K562 (cell line): ENCODE measurements around the gene HBM. TPM values are rescaled to one million over a fixed set of nuclear protein-coding genes. Genes with fewer than 3 reads are reported as not detected.
A peak's percentile ranks its signal among the peaks of the same experiment; 100 is the strongest.

Experiments used
- ATAC-seq: fragments of 200-7000 bp; cut with Tn5 transposase; 3 replicates; pipeline ENCODE4 v1.9.1; 2020; ENCODE audit warnings: moderate library complexity
- BruUV-seq: library from RNA; stranded (reverse); fragments of 400-500 nt; replicated peaks from 2 replicates; lab custom pipeline; 2021; lab: Mats Ljungman, UMichigan
- CTCF ChIA-PET: fragments of 300-600 bp; formaldehyde crosslinking; extraction: SDS; loops from one replicate; lab custom pipeline; 2021; ENCODE audit warnings: low intra/inter-chr PET ratio; lab: Yijun Ruan, JAX
- POLR2A ChIA-PET: fragments of 300-600, 350-650 bp; sonication (Branson Sonifier 250); formaldehyde crosslinking; extraction: SDS; loops from one replicate; lab custom pipeline; 2021; ENCODE audit warnings: antibody characterized with exemption, inconsistent platforms; lab: Yijun Ruan, JAX
- DNase-seq, 4 experiments: peaks; one replicate each; pipeline versions ENCODE4 v3.0.0 to v3.0.0-alpha.2; 2011 to 2018; ENCODE audit warnings: low spot score in 3 of 4, mixed read lengths in 3 of 4; ENCODE audit errors: extremely low read depth in 1 of 4
- FAIRE-seq: peaks from 2 replicates; lab custom pipeline; 2011; peaks lifted over from hg19 to GRCh38; lab: Jason Lieb, UNC
- H2AFZ ChIP-seq: 2 replicates; pipeline ENCODE4 v1.6.0; 2011; ENCODE audit warnings: low read depth, low read length, control low read depth, inconsistent platforms
- H3K27ac ChIP-seq: fragments of 200-600 bp; 3 replicates; pipeline ENCODE4 v1.8.0; 2011; ENCODE audit warnings: low read depth, mild to moderate bottlenecking, control low read depth, inconsistent platforms, low read length, moderate library complexity, mixed read lengths; ENCODE audit errors: extremely low read depth
- H3K27me3 ChIP-seq, 2 experiments: fragments of 300-600 bp in 1 of 2; 2 replicates in 1 of 2; 3 replicates in 1 of 2; pipeline versions ENCODE4 v1.6.0 to v1.8.0; 2011; ENCODE audit warnings: inconsistent platforms in 2 of 2, low read length in 2 of 2, mild to moderate bottlenecking in 1 of 2, mixed read lengths in 1 of 2, moderate library complexity in 1 of 2; ENCODE audit not compliant: control insufficient read depth in 2 of 2, insufficient read depth in 2 of 2
- H3K36me3 ChIP-seq: fragments of 300-600 bp; 3 replicates; pipeline ENCODE4 v1.8.0; 2011; ENCODE audit warnings: mild to moderate bottlenecking, low read length, inconsistent platforms; ENCODE audit not compliant: control insufficient read depth, insufficient read depth
- H3K4me1 ChIP-seq, 2 experiments: fragments of 200-600 bp in 1 of 2; replicated peaks in 1 of 2; 2 replicates in 1 of 2; 3 replicates in 1 of 2; pipeline versions ENCODE4 v1.5.1 to v1.8.0; 2011; ENCODE audit warnings: inconsistent platforms in 2 of 2, low read length in 2 of 2, mild to moderate bottlenecking in 1 of 2, mixed read lengths in 1 of 2, moderate library complexity in 1 of 2; ENCODE audit not compliant: control insufficient read depth in 2 of 2, insufficient read depth in 2 of 2
- H3K4me2 ChIP-seq: 2 replicates; pipeline ENCODE4 v1.6.1; 2011; ENCODE audit warnings: low read length, control low read depth, inconsistent platforms, mixed read lengths; ENCODE audit not compliant: insufficient read depth
- H3K4me3 ChIP-seq: fragments of 200-600 bp; sonication (generic), shearing (Covaris generic); 2 replicates; pipeline ENCODE4 v1.5.1; 2016; ENCODE audit warnings: control low read depth, inconsistent platforms
- H3K79me2 ChIP-seq: fragments of 200-600 bp; 3 replicates; pipeline ENCODE4 v1.8.0; 2011; ENCODE audit warnings: low read length, inconsistent platforms; ENCODE audit not compliant: control insufficient read depth, insufficient read depth
- H3K9ac ChIP-seq, 2 experiments: 2 replicates each; pipeline versions ENCODE4 v1.6.0 to v1.6.1; 2011; ENCODE audit warnings: low read depth in 2 of 2, low read length in 2 of 2, control low read depth in 1 of 2, inconsistent platforms in 1 of 2, mild to moderate bottlenecking in 1 of 2, mixed read lengths in 1 of 2; ENCODE audit not compliant: insufficient read depth in 1 of 2
- H3K9me1 ChIP-seq: one replicate; pipeline ENCODE4 v1.6.0; 2011; ENCODE audit warnings: inconsistent platforms, mild to moderate bottlenecking, low read length, moderate library complexity; ENCODE audit not compliant: control insufficient read depth, insufficient read depth
- H3K9me3 ChIP-seq: replicated peaks from 2 replicates; pipeline ENCODE4 v1.5.1; 2011; ENCODE audit warnings: low read depth, low read length, inconsistent platforms; ENCODE audit not compliant: control insufficient read depth, insufficient read depth
- H4K20me1 ChIP-seq: replicated peaks from 2 replicates; pipeline ENCODE4 v1.6.1; 2011; ENCODE audit warnings: low read length, inconsistent platforms, mixed read lengths; ENCODE audit not compliant: control insufficient read depth, insufficient read depth
- ADNP ChIP-seq: fragments of 200-800 bp; sonication (Bioruptor generic); IDR thresholded peaks from 2 replicates; pipeline ENCODE4 v1.6.1; 2016; ENCODE audit warnings: missing genetic modification characterization, missing compliant biosample characterization
- ATF1 ChIP-seq, 2 experiments: fragments of 450-650 bp in 1 of 2; IDR thresholded peaks; 2 replicates each; pipeline ENCODE4 v1.6.1; 2016; ENCODE audit warnings: missing compliant biosample characterization in 1 of 2, missing genetic modification characterization in 1 of 2
- ATF7 ChIP-seq: fragments of 450-650 bp; IDR thresholded peaks from 2 replicates; pipeline ENCODE4 v1.7.1; 2014; ENCODE audit warnings: mild to moderate bottlenecking, moderate library complexity
- CBFA2T2 ChIP-seq: fragments of 450-650 bp; conservative IDR thresholded peaks from 2 replicates; pipeline ENCODE4 v1.6.1; 2017; ENCODE audit warnings: mild to moderate bottlenecking
- CBFA2T3 ChIP-seq: fragments of 450-650 bp; IDR thresholded peaks from 2 replicates; pipeline ENCODE4 v1.6.1; 2017
- CEBPG ChIP-seq, 3 experiments: fragments of 200-800 bp in 1 of 3; sonication (Bioruptor generic) in 1 of 3; sonication (generic) in 1 of 3; formaldehyde crosslinking in 1 of 3; IDR thresholded peaks in 2 of 3; conservative IDR thresholded peaks in 1 of 3; 2 replicates each; pipeline versions ENCODE4 v1.6.1 to v1.8.0; 2016 to 2022; ENCODE audit warnings: missing compliant biosample characterization in 2 of 3, missing genetic modification characterization in 2 of 3, mild to moderate bottlenecking in 1 of 3, missing genetic modification reagents in 1 of 3
- DACH1 ChIP-seq: fragments of 450-650 bp; IDR thresholded peaks from 2 replicates; pipeline ENCODE4 v1.6.1; 2018; ENCODE audit not compliant: partially characterized antibody
- DMBX1 ChIP-seq: fragments of 250-450 bp; sonication (Bioruptor Pico); IDR thresholded peaks from 2 replicates; pipeline ENCODE4 v1.8.0; 2022; ENCODE audit warnings: inconsistent platforms, mild to moderate bottlenecking, moderate library complexity, borderline replicate concordance
- HDAC2 ChIP-seq: fragments of 450-650 bp; IDR thresholded peaks from 2 replicates; pipeline ENCODE4 v1.6.1; 2016; ENCODE audit warnings: mild to moderate bottlenecking
- HSF4 ChIP-seq: fragments of 250-450 bp; sonication (Bioruptor Pico); IDR thresholded peaks from 2 replicates; pipeline ENCODE4 v2.1.2; 2022; ENCODE audit warnings: mild to moderate bottlenecking, moderate library complexity, borderline replicate concordance
- PYGO2 ChIP-seq: fragments of 450-650 bp; IDR thresholded peaks from 2 replicates; pipeline ENCODE4 v1.6.1; 2016; ENCODE audit warnings: mild to moderate bottlenecking, missing genetic modification characterization, moderate library complexity, missing compliant biosample characterization
- SMAD4 ChIP-seq: fragments of 250-450 bp; sonication (Bioruptor Pico); conservative IDR thresholded peaks from 2 replicates; pipeline ENCODE4 v1.8.0; 2021; ENCODE audit warnings: inconsistent platforms, mild to moderate bottlenecking, moderate library complexity
- SOX6 ChIP-seq: fragments of 450-650 bp; IDR thresholded peaks from 2 replicates; pipeline ENCODE4 v1.6.1; 2014; ENCODE audit warnings: mild to moderate bottlenecking
- TGIF2 ChIP-seq: sonication (generic); formaldehyde crosslinking; IDR thresholded peaks from 2 replicates; pipeline ENCODE4 v1.8.1; 2022; ENCODE audit warnings: mild to moderate bottlenecking, missing genetic modification reagents, moderate library complexity
- ZBTB17 ChIP-seq: fragments of 450-650 bp; formaldehyde crosslinking; IDR thresholded peaks from 2 replicates; pipeline ENCODE4 v1.4.0; 2020; ENCODE audit warnings: mild to moderate bottlenecking
- ZEB2 ChIP-seq: fragments of 450-650 bp; IDR thresholded peaks from 2 replicates; pipeline ENCODE4 v1.6.1; 2016
- WGBS: fragments of 100-300 bp; shearing (Covaris generic); methylation state at CpG from one replicate; pipeline ENCODE4 v1.1.6; 2016; ENCODE audit warnings: low coverage, mixed read lengths; ENCODE audit not compliant: insufficient coverage; ENCODE audit errors: missing lambda C conversion rate; 5-methylcytosine and 5-hydroxymethylcytosine counted together
- in situ Hi-C: fragments of 300-500 bp; cut with MboI; formaldehyde crosslinking; loops from 4 replicates; pipeline ENCODE4 v1.15.0; 2018; ENCODE audit warnings: inconsistent platforms, mixed read lengths
- intact Hi-C: fragments of 100-400 bp; cut with micrococcal nuclease; formaldehyde crosslinking; loops from 2 replicates; pipeline ENCODE4 v1.14.2; 2022
- polyA plus RNA-seq, 8 experiments: library from polyadenylated mRNA; depleted of rRNA in 4 of 8; stranded (reverse) in 5 of 8; unstranded in 3 of 8; fragments of >200 nt; fragmentation: Nextera tagmentation in 2 of 8; fragmentation: Illumina TruSeq in 1 of 8; extraction: Ambion mirVana in 2 of 8; extraction: Trizol in 1 of 8; gene quantifications; 2 replicates each; pipeline versions ENCODE4 v1.2.1 to v1.2.3, GENCODE V29; 2011 to 2014; ENCODE audit warnings: inconsistent platforms in 1 of 8, missing spikeins in 1 of 8
- total RNA-seq, 7 experiments: library from RNA; depleted of rRNA in 6 of 7; stranded (reverse); fragments of >200 nt in 6 of 7; fragmentation: Illumina TruSeq in 2 of 7; extraction: Trizol in 2 of 7; gene quantifications; 2 replicates each; pipeline versions ENCODE4 v1.2.1 to v1.2.3, GENCODE V29; 2011 to 2021; ENCODE audit warnings: low replicate concordance in 1 of 7
- TF ChIP-seq, protein P1 (sequence below): sonication (generic); formaldehyde crosslinking; IDR thresholded peaks from 2 replicates; pipeline ENCODE4 v1.8.1; 2023; ENCODE audit warnings: missing genetic modification reagents, mild to moderate bottlenecking, borderline replicate concordance
- TF ChIP-seq, protein P2 (sequence below): fragments of 450-650 bp; formaldehyde crosslinking; IDR thresholded peaks from 2 replicates; pipeline ENCODE4 v1.4.0; 2020; ENCODE audit warnings: mild to moderate bottlenecking, moderate library complexity

Gene HBM
- total and polyA plus RNA-seq, 9 of the 15 experiments (the other 6 are each of a cell fraction or from before 2014, with no cell fraction given) = not detected

- intact Hi-C loops = no loop called here
- Histone ChIP-seq H2AFZ (peak overlapping the region; percentile 79), H3K27ac (peak overlapping the region; percentile 64), H3K27me3 (no peaks in the 10 kb centered on the region), H3K79me2 (no peaks in the 10 kb centered on the region), H3K36me3 (no peaks in the 10 kb centered on the region), H3K4me3 (no peak overlapping the region), H4K20me1 (no peaks in the 10 kb centered on the region), H3K9me1 (no peaks in the 10 kb centered on the region), H3K9ac (peak overlapping the region in 1 of 2 experiments; percentile 42; a peak in 3 of 4 replicates), H3K4me2 (peak overlapping the region; percentile 74), H3K9me3 (no peaks in the 10 kb centered on the region), H3K4me1 (peaks cover 46 to 53% of the 10 kb centered on the region in 2 experiments)
- DNase-seq (peak; percentile 44 to 87 (median 56)), ATAC-seq (peak; percentile 19), FAIRE-seq (peak; percentile 81)
- CTCF ChIA-PET = no interaction called here
- BruUV-seq = no TSS peak
- POLR2A ChIA-PET = no interaction called here
- WGBS = 5% methylated on average over 13 of the region's 14 CpGs
- in situ Hi-C loops = no loop called here
- TF ChIP-seq CBFA2T3 (peak; percentile 85), ADNP (tag) (peak; percentile 80), HSF4 (peak; percentile 67; the same call in 1 of the 2 replicates), TGIF2 (no peak), SOX6 (peak; percentile 68), CEBPG (CRISPR knock-in tag; IDR thresholded peaks at IDR 0.05) (peak; percentile 91), CEBPG (tag; conservative IDR thresholded peaks at IDR 0.05 in 1 of 2, IDR thresholded peaks at IDR 0.05 in 1 of 2) (peak; percentile 91 to 94), ATF7 (peak; percentile 69; the same call in 1 of the 2 replicates), CBFA2T2 (peak; percentile 74), DACH1 (no peak), PYGO2 (tag) (0 out of 2 replicates have a peak, but pooled peaks have one; percentile 13), ZBTB17 (CRISPR knock-in tag) (0 out of 2 replicates have a peak, but pooled peaks have one; percentile 57), ATF1 (CRISPR knock-in tag; IDR thresholded peaks at IDR 0.05) (no peak), ATF1 (tag; IDR thresholded peaks at IDR 0.05) (peak; percentile 88), ZEB2 (0 out of 2 replicates have a peak, but pooled peaks have one; percentile 12), SMAD4 (CRISPR knock-in tag) (peak; percentile 61; the same call in 1 of the 2 replicates), HDAC2 (peak; percentile 95), DMBX1 (CRISPR knock-in tag) (0 out of 2 replicates have a peak, but pooled peaks have one; percentile 36)
- TF ChIP-seq, protein P1, sequence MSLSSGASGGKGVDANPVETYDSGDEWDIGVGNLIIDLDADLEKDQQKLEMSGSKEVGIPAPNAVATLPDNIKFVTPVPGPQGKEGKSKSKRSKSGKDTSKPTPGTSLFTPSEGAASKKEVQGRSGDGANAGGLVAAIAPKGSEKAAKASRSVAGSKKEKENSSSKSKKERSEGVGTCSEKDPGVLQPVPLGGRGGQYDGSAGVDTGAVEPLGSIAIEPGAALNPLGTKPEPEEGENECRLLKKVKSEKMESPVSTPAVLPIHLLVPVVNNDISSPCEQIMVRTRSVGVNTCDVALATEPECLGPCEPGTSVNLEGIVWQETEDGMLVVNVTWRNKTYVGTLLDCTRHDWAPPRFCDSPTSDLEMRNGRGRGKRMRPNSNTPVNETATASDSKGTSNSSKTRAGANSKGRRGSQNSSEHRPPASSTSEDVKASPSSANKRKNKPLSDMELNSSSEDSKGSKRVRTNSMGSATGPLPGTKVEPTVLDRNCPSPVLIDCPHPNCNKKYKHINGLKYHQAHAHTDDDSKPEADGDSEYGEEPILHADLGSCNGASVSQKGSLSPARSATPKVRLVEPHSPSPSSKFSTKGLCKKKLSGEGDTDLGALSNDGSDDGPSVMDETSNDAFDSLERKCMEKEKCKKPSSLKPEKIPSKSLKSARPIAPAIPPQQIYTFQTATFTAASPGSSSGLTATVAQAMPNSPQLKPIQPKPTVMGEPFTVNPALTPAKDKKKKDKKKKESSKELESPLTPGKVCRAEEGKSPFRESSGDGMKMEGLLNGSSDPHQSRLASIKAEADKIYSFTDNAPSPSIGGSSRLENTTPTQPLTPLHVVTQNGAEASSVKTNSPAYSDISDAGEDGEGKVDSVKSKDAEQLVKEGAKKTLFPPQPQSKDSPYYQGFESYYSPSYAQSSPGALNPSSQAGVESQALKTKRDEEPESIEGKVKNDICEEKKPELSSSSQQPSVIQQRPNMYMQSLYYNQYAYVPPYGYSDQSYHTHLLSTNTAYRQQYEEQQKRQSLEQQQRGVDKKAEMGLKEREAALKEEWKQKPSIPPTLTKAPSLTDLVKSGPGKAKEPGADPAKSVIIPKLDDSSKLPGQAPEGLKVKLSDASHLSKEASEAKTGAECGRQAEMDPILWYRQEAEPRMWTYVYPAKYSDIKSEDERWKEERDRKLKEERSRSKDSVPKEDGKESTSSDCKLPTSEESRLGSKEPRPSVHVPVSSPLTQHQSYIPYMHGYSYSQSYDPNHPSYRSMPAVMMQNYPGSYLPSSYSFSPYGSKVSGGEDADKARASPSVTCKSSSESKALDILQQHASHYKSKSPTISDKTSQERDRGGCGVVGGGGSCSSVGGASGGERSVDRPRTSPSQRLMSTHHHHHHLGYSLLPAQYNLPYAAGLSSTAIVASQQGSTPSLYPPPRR (CRISPR knock-in tag) = no peak
- TF ChIP-seq, protein P2, sequence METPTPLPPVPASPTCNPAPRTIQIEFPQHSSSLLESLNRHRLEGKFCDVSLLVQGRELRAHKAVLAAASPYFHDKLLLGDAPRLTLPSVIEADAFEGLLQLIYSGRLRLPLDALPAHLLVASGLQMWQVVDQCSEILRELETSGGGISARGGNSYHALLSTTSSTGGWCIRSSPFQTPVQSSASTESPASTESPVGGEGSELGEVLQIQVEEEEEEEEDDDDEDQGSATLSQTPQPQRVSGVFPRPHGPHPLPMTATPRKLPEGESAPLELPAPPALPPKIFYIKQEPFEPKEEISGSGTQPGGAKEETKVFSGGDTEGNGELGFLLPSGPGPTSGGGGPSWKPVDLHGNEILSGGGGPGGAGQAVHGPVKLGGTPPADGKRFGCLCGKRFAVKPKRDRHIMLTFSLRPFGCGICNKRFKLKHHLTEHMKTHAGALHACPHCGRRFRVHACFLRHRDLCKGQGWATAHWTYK (CRISPR knock-in tag) = 0 out of 2 replicates have a peak, but pooled peaks have one; percentile 37
These were observed 21.0 kb upstream of the HBM start for GRCh38 chr16:144797-145252.
